Measurements from ENCODE around the gene USP54.

The USP54 gene

DNA sequence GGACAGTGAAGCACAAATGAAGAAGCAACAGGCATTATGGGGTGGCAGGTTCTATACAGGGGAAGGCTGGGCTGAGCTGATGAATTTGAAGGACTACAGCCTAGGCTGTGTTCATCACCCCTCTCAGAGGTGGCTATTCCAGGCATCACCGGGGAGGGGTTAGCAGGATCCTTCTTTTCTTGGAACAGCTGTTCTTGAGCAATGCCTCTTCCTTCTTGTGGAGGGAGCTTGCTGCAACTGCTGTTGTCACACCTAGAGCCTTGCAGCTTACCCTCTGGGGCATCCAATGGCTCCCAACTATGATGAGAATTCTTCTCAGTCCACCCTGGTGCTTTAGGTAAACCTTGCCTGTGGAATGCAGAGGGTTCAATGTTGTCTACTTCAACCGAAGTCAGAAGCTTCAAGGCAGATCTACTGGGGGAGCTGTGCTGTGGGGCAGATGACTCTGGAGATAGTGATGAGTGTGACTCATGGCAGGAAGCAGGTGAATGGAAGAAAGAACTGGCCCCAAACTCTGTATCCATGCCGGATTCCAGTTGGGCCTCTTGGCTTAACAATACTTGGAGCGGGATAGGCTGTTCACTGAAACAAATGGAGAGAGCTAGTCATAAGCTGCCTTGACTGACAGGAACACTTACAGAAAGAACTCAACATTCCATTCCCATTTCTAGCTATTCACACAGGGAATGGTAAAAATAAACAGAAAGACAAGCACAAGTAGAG, 73.8 kb downstream of the USP54 start:
- peak; percentile 34 for DNase-seq

DNA sequence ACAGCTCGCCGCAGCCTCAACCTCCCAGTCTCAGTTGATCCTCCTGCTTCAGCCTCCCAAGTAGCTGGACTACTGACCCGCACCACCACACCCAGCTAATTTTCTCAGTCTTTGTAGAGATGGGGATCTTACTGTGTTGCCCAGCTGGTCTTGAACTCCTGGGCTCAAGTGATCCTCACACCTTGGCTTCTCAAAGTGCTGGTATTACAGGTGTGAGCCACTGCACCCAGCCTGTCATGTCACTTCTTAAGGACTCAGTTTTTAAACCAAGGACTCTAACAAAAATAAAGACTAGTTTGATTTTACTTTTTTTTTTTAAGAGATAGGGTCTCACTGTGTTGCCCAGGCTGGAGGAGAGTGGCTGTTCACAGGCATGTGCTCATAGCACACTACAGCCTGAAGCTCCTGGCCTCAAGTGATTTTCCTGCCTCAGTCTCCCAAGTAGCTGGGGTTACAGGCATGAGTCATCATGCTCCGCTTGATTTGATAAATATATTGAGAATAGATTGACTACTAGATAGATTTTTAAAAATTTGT, 78.9 kb downstream of the USP54 start:
- no peak for DNase-seq

DNA sequence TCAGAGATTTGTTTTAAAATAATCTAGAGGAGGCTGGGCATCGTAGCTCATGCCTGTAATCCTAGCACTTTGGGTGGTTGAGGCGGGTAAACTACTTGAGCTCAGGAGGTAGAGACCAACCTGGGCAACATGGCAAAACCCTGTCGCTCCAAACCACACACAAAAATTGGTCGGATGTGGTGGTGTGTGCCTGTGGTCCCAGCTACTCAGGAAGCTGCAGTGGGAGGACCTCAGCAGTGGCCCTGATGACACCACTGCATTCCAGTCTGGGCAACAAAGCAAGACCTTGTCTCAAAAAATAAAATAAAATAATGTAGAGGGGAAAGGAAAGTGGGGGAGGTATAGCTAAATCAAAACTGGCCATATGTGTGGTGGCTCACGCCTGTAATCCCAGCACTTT, 81.4 kb downstream of the USP54 start:
- DNase-seq: no peak

DNA sequence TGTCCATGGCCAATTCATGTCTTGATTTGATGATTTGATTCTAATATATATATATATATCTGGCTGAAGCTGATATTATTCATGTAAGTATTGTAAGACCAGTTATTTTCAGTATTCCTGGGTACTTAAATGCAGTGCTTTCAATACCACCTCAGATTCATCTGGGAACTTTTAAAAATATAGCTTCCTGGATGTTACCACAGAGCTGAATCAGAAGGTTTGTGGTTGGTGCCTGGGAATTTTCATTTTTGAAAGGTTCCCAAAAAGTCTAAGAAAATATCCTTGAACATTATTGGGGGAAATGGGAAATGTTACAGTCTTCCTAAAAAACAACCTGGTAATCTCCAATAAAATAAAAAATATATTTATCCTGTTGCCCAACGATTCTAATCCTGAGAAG, 84.7 kb downstream of the USP54 start:
- DNase-seq: no peak

DNA sequence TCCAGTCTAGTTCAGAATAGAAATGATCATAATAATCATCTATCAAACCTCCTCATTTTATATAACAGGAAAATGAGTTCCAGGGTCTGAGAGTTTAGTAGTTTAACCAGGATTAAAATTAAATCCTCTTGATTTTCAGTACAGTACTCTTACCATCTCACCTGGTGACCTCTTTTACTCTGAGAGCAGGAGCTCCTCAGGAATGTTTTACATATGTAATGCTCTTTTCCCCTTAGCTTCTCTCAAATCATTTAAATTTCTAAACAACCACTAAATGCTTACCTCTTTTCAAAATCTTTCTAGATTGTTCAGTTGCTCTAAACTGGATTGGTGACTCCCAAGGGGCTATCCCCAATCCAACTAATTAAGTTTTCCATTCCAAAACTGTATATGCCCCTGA, 85.1 kb downstream of the USP54 start:
- DNase-seq: no peak

DNA sequence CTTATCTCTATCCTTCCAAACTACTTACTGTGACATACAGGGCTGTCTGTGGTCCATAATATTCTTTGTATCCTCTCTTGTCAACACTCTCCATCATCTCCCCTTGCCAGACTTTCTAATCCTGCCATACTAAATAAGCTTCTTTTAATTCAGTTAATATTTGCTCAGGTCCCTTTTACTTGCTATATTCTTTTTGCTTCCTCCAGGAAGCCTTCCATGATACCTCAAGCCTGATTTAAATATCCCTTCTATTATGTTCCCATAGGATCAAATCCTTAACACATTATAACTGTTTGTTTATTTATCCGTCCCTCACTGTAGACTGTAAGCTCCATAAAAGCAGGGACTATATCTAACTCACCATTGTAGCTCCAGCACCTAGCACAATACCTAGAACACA, 88.1 kb downstream of the USP54 start:
- DNase-seq: no peak

DNA sequence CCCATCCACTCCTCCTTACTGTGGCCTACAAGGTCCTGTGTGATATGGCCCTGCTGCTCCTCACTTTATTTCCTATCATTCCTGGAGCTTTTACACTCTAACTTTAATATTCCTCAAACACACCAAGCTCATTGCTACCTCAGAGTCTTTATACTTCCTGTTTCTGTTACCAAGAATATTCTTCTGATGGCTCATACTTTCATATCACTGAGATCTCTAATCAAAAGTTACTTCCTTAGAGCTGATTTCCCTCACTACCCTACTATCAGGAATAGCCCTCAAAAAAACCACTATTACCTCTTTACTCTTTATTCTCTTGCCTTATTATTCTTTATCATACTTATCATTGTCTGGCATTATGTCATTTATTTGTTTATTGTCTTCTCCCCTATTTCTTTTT, 89.5 kb downstream of the USP54 start:
- DNase-seq: no peak

DNA sequence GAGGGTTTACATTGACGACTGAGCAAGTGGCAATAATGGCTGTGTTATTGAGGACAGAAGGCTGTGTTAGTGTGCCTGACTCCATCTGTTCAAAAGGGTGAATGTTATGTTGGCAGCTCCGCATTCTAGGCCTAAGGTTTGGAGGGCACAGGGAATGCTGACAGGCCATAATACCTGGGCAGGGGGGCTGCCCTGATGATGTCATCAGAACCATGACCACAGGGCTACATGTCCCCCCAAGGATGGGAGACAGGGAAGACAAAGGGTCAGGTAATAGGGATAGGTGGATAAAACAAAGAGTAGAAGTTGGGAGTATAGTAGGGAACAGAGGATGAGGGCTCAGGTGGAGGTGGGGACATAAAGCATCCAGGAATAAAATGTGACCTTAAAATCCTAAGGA, 93.5 kb downstream of the USP54 start:
- no peak for DNase-seq

DNA sequence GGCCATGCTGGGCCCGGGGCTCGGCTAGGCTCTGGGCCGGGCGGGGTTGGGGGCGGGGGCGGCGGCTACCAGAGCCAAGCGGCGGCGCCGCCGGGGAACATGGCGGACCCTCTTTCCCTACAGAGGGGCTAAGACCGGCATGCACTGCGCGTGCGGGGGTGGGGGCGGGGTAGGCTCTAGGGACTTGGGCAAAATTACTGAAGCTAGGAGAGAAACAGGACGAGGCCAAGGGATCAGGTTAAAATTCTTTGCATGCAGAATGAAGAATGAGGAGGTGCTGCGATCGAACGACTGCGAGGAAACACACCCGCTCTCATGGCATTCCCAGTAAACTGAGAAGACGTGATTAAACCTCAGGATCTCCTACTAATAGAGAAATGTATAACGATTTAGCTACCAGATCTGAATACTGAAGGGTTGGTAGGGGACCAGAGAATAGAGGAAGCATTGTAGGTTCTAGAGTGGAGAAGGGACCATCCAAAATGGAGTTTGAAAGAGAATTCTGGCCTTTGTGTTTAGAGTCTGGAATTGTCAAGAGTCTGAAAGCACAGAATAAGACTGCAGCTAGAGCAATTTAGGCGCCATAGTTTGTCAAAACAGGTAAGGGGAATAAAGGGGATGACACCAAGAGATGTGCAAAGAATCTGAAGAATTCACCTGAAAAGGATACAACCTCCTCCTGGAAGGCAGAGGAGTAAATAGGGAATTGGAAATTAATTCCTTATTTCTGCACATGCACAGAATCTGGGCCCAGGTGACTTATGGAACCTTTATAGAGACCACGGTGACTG, 95.1 kb downstream of the USP54 start, which contains the start of gene PPP3CB:
Gene PPP3CB (minus strand): TSS at position 141 of the 791 bp plus-strand sequence. CDS start 135 bp downstream, at position 6.
- peak; percentile 89 for DNase-seq

DNA sequence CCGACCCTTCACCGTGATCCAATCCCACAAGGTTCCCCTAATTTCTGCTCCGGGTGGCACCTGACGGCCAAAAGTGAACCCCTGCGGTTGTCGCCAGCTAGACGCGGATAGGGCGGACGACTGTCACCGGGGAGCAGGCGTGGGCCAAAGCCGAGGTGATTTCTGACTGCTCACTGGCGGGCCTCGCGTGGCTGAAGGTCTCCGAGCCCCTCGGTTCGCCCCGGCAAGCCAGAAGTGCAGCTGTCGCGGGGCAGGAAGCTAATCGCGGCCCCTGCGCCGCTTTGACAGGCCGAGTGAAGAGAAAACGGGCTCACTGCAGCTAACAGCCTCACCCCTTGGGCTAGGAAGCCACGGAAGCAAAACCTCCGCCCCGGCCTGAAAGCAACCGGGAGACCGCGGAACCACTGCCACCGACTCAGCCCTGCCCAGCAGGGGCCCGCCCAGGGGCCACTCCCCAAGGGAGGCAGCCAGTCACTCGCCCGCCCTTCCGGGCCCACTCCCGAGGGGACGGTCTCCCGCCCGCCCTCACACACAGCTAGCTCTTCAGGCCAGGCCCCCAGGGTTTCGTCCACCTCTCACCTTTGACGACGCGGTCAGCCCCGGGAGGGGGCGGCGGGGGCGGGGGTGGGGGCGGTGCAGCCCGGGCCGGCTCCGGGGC, 95.8 kb downstream of the USP54 start:
- DNase-seq: peak; percentile 89

DNA sequence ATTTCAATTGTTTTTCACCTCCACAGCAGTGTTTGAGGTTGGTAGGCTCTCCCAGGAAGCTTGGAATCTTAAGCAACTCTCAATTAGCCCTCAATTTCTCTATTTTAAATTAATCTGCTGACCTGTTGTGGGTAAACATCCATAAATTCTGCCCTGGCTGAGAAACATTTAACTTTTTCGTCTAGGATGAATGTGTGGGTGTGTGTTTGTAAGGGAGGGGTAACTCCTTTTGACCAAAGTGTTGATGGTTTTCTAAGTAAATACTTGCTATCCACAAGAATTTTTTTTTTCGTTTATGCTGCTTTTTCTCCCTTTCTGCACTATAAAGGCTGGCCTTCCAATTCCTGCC, 96.3 kb downstream of the USP54 start:
- DNase-seq: no peak

DNA sequence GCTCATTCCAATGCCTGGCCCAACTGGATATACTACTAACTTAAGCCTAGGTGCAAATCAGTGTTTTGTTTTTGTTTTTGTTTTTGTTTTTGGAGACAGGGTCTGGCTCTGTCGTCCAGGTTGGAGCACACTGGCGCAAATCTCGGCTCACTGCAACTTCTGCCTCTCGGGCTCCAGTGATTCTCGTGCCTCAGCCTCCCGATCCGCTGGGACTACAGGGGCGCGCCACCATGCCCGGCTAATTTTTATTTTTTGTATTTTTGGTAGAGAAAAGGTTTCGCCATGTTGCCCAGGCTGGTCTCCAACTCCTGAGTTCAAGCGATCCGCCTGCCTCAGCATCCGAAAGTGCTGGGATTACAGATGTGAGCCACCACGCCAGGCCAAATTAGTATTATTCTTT, 96.9 kb downstream of the USP54 start:
- DNase-seq: no peak

DNA sequence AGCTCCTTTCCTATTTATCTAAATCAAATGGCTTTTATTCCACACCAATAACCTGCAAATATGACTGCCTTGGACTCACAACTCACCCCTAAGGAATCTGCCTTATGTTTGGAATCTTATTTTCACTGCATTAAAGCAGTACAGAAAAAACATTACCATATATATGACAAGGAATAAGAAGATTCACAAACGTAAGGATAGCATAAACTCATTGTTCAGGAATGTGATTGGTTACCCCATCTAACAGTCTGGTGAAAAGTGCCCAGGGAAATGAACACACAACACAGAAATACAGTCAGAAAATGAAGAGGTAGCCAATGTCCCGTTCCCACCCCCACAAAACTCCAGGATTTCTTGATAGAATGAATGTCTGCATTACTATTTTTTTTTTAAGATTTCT, 97.4 kb downstream of the USP54 start:
- peak; percentile 18 for DNase-seq

DNA sequence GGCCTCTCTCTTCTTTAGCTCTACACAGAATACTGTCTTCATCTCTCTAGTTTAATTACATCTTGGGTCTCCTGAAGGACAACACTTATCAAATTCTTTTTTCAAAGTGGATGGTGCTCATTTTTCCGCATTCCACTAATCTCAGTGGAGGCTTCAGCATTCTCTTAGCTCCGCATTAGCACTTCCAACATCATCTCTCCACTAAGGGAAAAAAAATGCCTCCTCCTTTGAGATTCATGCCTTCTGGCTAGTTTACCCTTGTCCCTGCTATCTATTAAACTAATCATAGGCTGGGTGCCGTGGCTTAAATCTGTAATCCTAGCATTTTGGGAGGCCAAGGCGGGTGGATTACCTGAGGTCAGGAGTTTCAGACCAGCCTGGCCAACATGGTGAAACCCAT, 104.5 kb downstream of the USP54 start:
- DNase-seq: no peak

DNA sequence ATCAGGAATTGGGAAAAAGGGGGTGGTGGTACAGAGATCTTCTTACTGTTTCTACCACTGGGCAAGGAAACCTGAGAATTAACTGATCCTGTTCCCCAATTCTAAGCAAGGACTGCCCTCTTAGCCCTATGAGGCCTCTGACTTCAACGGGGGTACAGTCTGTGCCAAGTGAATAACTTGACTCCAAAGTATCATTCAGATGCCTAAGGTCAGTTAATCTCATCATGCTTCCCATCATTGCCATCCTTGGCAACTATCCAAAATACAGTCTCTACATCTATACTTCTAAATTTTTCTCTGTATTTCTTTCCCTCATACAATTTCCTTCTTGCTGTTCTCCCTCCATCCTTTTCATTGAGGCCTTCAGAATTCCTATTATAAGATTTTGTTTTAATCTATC, 105.8 kb downstream of the USP54 start:
- no peak for DNase-seq

DNA sequence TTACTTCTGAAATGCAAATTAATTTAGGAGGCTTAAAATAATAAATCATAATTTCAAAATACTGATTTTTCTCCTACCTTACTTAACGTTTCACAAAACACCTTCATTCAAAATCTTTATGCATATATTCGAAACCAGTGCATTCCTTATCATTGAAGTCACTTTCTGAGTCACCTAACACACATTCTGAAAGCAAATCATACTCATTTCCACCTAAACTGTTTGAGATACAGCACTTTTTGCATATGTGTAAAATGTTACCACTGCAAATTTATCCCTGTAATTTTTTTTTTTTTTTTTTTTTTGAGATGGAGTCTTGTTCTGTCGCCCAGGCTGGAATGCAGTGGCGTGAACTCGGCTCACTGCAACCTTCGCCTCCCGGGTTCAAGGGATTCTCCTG, 111.0 kb downstream of the USP54 start:
- DNase-seq: peak; percentile 46

DNA sequence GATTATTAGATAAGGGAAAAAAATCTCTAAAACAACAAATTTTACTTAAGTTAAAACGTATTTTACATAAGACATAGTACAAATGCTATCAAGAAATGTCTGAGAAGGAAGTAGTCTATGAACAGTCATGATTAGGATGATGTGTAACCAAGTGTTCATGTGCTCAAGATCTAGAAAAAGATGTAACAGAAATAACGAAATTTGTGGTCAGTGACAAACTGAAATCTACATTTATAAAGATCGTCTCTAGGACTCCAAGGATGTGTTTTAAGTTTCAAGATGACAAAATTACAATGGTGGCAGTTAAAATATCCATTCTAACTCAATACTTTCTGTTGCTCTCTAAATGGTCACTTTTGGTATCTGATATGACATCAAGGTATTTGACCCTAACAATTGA, 112.5 kb downstream of the USP54 start:
- DNase-seq: no peak

DNA sequence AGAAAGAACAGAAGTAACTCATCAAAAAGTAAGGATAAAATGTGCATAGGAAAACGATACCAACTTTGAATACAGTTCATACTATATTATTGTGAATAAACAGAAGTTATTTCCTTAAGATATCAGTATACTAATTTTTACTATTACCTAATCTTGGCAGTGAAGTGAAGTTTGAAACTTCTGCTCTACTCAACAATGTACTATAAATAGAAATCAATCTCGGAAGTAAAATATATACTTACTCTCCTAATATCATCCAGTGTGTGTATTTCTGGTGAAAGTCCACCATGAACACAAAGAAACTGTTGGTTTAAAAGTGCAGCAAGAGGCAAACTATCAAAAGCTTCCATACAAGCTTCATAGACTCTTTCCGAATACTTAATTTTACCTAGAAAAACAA, 119.9 kb downstream of the USP54 start:
- no peak for DNase-seq

DNA sequence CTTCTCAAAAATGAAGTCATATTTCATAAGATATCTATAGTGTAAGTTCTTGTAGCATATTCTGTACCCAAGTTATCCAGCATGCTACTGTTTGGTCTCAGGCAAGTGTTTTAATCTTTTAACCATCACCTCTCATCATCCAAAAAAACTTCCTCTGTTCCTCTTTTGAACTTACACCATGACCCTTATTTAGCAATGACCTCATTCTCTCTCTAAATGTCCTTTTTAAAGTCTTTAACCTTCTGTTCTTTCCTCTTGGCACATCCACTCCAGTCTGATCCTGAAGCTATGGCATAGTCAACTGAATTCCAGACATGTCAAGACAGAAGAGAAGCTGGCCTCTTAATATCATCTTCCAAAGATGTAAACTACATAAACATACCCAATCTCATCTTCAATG, 121.6 kb downstream of the USP54 start:
- DNase-seq: no peak

DNA sequence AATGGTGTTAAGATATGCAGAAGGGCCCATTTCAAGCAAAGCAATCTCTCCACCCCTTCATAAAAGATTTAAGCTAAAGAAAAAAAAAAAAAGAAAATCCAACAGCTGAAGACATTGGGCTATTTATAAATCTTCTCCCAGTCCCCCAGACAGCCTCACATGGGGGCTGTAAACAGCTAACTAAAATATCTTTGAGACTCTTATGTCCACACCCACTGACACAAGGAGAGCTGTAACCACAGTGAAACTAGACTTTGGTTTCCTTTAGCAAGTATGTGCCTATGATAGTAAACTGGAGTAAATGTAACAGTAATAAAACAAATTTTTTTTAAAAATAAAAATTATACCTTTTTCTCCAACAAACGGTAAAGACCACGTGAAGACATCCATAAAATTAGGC, 123.9 kb downstream of the USP54 start:
- no peak for DNase-seq

DNA sequence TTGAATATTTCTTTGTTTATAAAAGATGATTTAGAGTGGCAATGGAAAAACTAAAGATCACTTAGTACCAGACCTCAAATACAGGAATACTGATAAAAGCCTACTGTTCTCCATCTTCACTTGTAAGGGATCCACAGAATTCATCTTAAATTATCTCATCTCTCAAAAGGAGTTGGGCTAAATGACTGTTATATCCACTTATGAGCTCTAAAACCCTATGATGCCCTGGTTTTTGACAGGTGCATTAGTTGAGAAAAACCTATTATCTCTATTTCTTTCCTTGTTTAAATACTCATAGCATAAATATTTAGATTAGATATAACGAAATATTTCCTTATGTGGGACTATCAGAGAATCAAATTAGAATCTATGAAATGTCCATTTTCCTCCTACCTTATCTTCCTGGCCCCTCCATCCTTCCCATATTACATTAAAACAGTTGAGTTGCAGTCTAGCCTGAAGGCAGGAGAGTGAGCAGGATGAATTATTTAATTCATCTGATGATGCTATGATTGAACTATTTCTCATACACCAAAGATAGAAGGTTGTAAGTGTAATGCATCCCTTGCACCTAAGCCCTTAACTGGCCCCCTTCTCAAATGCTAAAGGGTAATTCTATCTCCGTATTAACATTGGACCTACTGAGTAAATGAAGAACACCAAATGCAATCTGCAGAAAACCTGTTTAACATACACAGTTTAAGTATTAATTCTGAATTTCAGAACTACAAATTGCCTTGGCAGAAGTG, 125.0 kb downstream of the USP54 start:
- no peak for DNase-seq

DNA sequence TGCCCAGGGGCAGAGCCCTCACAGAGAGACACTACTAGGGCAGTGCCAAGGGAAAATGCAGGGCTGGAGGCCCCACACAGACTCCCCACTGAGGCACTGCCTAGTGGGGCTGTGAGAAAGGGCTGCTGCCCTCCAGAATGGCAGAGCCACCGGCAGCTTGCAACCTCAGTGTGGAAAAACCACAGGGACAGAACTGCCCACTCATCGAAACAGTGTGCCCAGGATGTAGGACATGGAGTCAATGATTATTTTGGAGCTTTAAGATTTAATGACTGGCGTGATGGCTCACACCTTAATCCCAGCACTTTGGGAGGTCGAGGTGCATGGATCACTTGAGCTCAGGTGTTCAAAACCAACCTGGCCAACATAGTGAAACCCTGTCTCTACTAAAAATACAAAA, 130.2 kb downstream of the USP54 start:
- DNase-seq: no peak

DNA sequence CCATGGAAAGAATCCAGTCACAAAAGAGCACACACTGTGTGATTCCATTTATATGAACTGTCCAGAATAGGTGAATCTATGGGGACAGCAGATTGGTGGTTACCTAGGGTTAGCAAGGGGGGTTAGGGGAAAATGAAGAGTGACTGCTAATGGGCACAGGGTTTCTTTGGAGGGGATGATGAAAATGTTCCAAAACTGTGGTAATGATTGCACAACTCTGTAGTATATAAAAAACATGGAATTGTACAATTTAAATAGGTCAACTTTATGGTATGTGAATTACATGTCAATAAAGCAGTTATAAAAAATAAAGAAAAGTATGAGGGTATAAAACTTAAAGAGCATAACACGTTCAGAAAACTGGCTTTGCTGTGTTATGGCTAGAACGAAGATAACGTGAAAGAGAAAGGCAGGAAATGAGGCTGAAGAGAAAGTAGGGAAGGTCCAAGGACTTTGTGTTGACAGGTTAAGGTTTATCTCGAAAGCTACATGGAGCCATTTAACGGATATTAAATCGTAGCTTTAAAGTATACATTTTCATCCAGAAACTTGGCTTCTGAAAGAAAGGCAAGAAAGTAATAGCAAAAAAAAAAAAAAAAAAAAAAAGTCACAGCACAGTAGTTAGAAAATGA, 131.3 kb downstream of the USP54 start:
- no peak for DNase-seq
